LNCaP clone FGC (cell line): ENCODE data around the gene CCDC154.

Experiments used
- DNase-seq: peaks from one replicate; pipeline ENCODE4 v3.0.0-alpha.2; 2011; ENCODE audit warnings: low read depth
- H3K4me3 ChIP-seq: 2 replicates; pipeline ENCODE4 v1.5.1; 2011; ENCODE audit warnings: mild to moderate bottlenecking, low read depth, low read length, control low read depth
- CTCF ChIP-seq: IDR thresholded peaks from 2 replicates; pipeline ENCODE4 v1.5.1; 2012; ENCODE audit warnings: mild to moderate bottlenecking; ENCODE audit not compliant: control insufficient read depth, insufficient read depth; ENCODE audit errors: extremely low read depth

Gene CCDC154

DNA sequence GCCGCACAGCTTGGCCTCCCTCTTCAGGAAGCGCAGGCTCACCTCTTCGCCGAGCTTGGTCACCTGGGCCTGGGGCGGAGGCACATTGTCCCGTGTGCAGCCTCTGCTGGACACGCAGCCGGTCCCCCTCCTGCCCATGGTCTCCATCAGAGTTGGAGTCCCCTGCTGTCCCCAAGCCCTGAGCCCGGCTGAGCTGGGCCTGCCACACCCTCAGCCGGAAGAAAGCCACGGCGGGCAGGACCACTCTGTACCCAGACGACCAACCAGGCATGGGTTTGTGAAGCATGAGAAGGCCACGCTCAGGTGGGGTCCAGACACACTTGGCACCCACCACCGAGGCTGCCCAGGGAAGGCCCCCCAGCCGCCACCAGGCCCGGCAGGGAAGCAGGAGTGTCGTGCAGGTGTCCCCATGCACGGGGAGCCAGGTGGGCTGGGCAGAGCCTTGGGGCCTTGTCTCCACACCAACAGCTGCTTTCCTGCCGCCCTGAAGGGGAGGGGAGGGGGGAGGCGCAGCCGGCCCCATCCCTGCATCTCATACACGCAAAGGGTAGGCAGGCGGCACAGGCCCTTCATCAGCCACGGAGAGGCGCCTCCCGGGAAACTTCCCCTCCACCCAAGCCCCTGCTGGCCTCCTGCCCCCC is 5.2 kb downstream of the CCDC154 start:
- DNase-seq, result no peak
- no peak for TF ChIP-seq CTCF
- no peak overlapping the region for H3K4me3 ChIP-seq

DNA sequence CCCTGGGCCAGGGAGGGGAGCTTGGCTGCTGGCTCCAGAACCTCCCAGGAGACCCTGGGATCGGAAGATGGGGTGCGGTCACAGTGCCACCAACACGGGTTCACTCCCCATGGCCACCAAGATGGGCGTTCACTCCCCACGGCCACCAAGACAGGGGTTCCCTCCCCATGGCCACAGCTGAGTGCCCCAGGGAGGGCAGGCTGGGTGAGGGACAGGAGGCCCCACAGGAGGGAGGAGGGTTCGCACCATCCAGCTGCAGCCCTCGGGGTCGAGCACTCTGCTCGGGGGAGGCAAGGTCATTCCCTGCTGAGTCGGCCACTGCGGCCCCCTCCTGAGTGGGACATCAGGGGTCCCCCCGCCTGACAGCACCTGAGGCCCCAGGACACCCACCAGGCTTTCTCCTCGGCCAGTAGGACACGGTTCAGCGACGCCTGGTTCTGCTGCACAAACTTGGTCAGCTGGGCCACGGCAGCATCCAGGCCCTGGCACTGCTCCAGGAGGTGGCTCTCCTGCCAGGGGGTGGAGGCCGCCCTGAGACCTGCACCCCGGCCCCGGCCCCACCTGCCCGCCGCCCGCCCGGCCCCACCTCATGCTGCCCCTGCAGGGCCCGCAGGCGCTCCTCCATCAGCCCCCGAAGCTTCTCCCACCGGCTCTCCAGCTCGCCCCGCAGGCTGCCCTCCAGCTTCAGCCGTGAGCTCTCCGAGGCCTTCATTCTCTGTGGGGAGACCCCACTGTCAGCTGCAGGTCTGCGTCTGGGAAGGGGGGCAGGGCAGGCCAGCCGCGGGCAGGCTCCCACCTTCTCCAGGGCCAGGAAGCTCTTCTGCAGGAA is 5.9 kb downstream of the CCDC154 start:
- no peak for TF ChIP-seq CTCF
- no peak for DNase-seq
- H3K4me3 ChIP-seq, result no peak overlapping the region

GRCh38 chr16:1437606-1438005 is 6.8 kb downstream of the CCDC154 start:
- DNase-seq, result no peak
- no peak overlapping the region for H3K4me3 ChIP-seq
- TF ChIP-seq CTCF, result no peak

- no peak overlapping the region for H3K4me3 ChIP-seq
- DNase-seq, result no peak
- no peak for TF ChIP-seq CTCF
Observed at GRCh38 chr16:1436731-1437355, 7.5 kb downstream of the CCDC154 start.

DNA sequence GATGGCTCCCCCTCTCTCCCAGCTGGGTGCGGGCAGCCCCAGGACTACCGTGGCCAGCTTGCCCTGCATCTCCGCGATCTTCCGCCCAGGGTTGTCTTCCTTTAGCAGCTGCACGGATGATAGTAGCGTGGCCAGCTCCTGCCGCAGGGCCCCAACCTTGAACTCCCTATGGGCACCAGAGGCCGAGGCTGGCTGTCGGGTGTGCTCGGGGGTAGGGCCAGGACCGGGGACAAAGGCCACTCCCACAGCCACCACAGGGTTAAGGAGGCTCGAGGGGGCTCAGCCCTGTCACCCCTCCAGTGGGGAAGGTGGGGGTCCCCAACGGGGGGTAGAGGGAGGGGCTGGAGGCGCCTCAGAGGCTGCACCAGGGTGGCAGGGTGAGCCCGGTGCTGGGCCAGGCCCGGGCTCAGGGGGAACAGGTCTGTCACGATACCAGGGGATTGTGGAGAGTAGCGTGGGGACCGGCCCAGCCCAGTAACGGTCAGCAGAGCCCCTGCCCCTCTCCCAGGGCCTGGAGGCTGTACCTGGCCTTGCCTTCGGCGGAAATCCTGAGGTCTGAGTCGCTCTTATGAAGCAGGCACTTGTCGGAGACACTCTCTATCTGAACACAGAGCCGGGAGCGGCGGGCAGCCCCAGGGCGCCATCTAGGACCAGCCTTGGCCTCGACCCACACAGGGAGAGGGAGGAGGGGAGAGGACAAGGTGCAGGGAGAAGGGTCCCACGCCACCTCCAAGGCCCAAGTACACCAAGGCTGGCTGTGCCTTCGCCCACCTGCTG is 8.2 kb downstream of the CCDC154 start:
- DNase-seq, result no peak
- no peak overlapping the region for H3K4me3 ChIP-seq

More for the DNA sequence above, 8.2 kb downstream of the CCDC154 start:
- TF ChIP-seq CTCF, result peak; percentile 13; the same call in 1 of the 2 replicates
